IMR-90 (cell line): ENCODE data around the gene STAM2. TPM values are rescaled to one million over a fixed set of nuclear protein-coding genes. Genes with fewer than 3 reads are reported as not detected.

Experiments
- ATAC-seq: fragments of 200-7000 bp; cut with Tn5 transposase; 2 replicates; pipeline ENCODE4 v1.9.1; 2020; ENCODE audit warnings: low read depth, mild to moderate bottlenecking, moderate library complexity
- BruUV-seq: library from RNA; stranded (reverse); fragments of 400-500 nt; replicated peaks from 2 replicates; lab custom pipeline; 2021; lab: Mats Ljungman, UMichigan
- CTCF ChIA-PET: fragments of 300-600 bp; formaldehyde crosslinking; extraction: SDS; loops from one replicate; lab custom pipeline; 2021; ENCODE audit warnings: antibody characterized with exemption; lab: Yijun Ruan, JAX
- POLR2A ChIA-PET: fragments of 300-600 bp; sonication (Branson Sonifier 250); formaldehyde crosslinking; loops from one replicate; lab custom pipeline; 2022; ENCODE audit warnings: antibody characterized with exemption; ENCODE audit not compliant: unreplicated experiment; lab: Charles Lee
- DNase-seq: peaks from one replicate; pipeline ENCODE4 v3.0.0; 2013
- H2AFZ ChIP-seq: replicated peaks from 2 replicates; pipeline ENCODE3; 2013; ENCODE audit warnings: low read length, mild to moderate bottlenecking; ENCODE audit not compliant: poor library complexity
- H2AK5ac ChIP-seq: 2 replicates; pipeline ENCODE4 v1.6.1; 2013; ENCODE audit warnings: low read depth, low read length, inconsistent platforms
- H2AK9ac ChIP-seq: replicated peaks from 2 replicates; pipeline ENCODE3; 2013; ENCODE audit warnings: mild to moderate bottlenecking, low read depth, low read length, moderate library complexity; ENCODE audit not compliant: poor library complexity
- H2BK120ac ChIP-seq: 2 replicates; pipeline ENCODE4 v1.6.1; 2013; ENCODE audit warnings: low read depth, low read length, inconsistent platforms
- H2BK15ac ChIP-seq: 3 replicates; pipeline ENCODE4 v1.6.1; 2013; ENCODE audit warnings: low read depth, low read length, inconsistent platforms
- H2BK20ac ChIP-seq: 2 replicates; pipeline ENCODE4 v1.6.1; 2013; ENCODE audit warnings: low read depth, mild to moderate bottlenecking, inconsistent platforms, low read length, moderate library complexity
- H2BK5ac ChIP-seq: 2 replicates; pipeline ENCODE4 v1.6.1; 2013; ENCODE audit warnings: mild to moderate bottlenecking, low read depth, low read length, inconsistent platforms; ENCODE audit not compliant: poor library complexity, severe bottlenecking
- H3K14ac ChIP-seq: replicated peaks from 2 replicates; pipeline ENCODE4 v1.6.1; 2013; ENCODE audit warnings: low read depth, low read length, inconsistent platforms
- H3K18ac ChIP-seq: 2 replicates; pipeline ENCODE4 v1.6.1; 2013; ENCODE audit warnings: low read depth, low read length, control low read depth
- H3K23ac ChIP-seq: 2 replicates; pipeline ENCODE4 v1.6.1; 2013; ENCODE audit warnings: low read depth, low read length, inconsistent platforms
- H3K27ac ChIP-seq: 2 replicates; pipeline ENCODE4 v1.5.1; 2013; ENCODE audit warnings: mild to moderate bottlenecking, control low read depth, low read length; ENCODE audit not compliant: insufficient read depth
- H3K27me3 ChIP-seq: 2 replicates; pipeline ENCODE4 v1.6.1; 2013; ENCODE audit warnings: low read length; ENCODE audit not compliant: control insufficient read depth, insufficient read depth
- H3K36me3 ChIP-seq: 2 replicates; pipeline ENCODE4 v1.6.1; 2013; ENCODE audit warnings: low read length, mixed read lengths; ENCODE audit not compliant: control insufficient read depth, insufficient read depth
- H3K4ac ChIP-seq: 2 replicates; pipeline ENCODE4 v1.6.1; 2013; ENCODE audit warnings: low read depth, low read length, inconsistent platforms
- H3K4me1 ChIP-seq: 2 replicates; pipeline ENCODE4 v1.6.1; 2013; ENCODE audit warnings: low read length, mixed read lengths; ENCODE audit not compliant: control insufficient read depth, insufficient read depth
- H3K4me2 ChIP-seq: 2 replicates; pipeline ENCODE4 v1.6.1; 2013; ENCODE audit warnings: low read depth, mild to moderate bottlenecking, control low read depth, low read length, moderate library complexity
- H3K4me3 ChIP-seq: 2 replicates; pipeline ENCODE4 v1.5.1; 2013; ENCODE audit warnings: low read depth, mild to moderate bottlenecking, control low read depth, low read length, moderate library complexity; ENCODE audit not compliant: insufficient read depth
- H3K56ac ChIP-seq: 2 replicates; pipeline ENCODE4 v1.6.1; 2013; ENCODE audit warnings: low read length, inconsistent platforms; ENCODE audit not compliant: insufficient read depth; ENCODE audit errors: extremely low read depth
- H3K79me1 ChIP-seq, 2 experiments: 2 replicates each; pipeline ENCODE4 v1.6.1; 2013; ENCODE audit warnings: low read length in 2 of 2, inconsistent platforms in 1 of 2, low read depth in 1 of 2
- H3K9ac ChIP-seq: 2 replicates; pipeline ENCODE4 v1.6.1; 2013; ENCODE audit warnings: low read depth, low read length, control low read depth
- H3K9me1 ChIP-seq: 2 replicates; pipeline ENCODE4 v1.6.1; 2013; ENCODE audit warnings: low read length, inconsistent platforms; ENCODE audit not compliant: insufficient read depth
- H3K9me3 ChIP-seq: 2 replicates; pipeline ENCODE4 v1.6.1; 2013; ENCODE audit warnings: low read length; ENCODE audit not compliant: control insufficient read depth, insufficient read depth
- H4K20me1 ChIP-seq: 2 replicates; pipeline ENCODE4 v1.6.1; 2013; ENCODE audit warnings: low read length, inconsistent platforms; ENCODE audit not compliant: insufficient read depth
- H4K5ac ChIP-seq: 2 replicates; pipeline ENCODE4 v1.6.1; 2013; ENCODE audit warnings: mild to moderate bottlenecking, low read depth, low read length, control low read depth
- H4K8ac ChIP-seq, 2 experiments: 2 replicates each; pipeline ENCODE4 v1.6.1; 2013; ENCODE audit warnings: low read depth in 2 of 2, low read length in 2 of 2, control low read depth in 1 of 2, inconsistent platforms in 1 of 2
- H4K91ac ChIP-seq: 2 replicates; pipeline ENCODE4 v1.6.1; 2013; ENCODE audit warnings: low read depth, low read length, inconsistent platforms; ENCODE audit not compliant: insufficient read depth
- BHLHE40 ChIP-seq: fragments of 150-350 bp; IDR thresholded peaks from 2 replicates; pipeline ENCODE4 v1.6.1; 2016; ENCODE audit warnings: mild to moderate bottlenecking, low read depth, low read length
- CEBPB ChIP-seq: IDR thresholded peaks from 2 replicates; pipeline ENCODE4 v1.6.1; 2012; ENCODE audit warnings: low read depth, low read length, improper control_type of control experiment
- CHD1 ChIP-seq: IDR thresholded peaks from 2 replicates; pipeline ENCODE4 v1.6.1; 2012; ENCODE audit warnings: low read depth, low read length, improper control_type of control experiment
- FOS ChIP-seq: fragments of 150-350 bp; IDR thresholded peaks from 2 replicates; pipeline ENCODE4 v1.6.1; 2016; ENCODE audit warnings: low read depth, low read length
- MAFK ChIP-seq: IDR thresholded peaks from 2 replicates; pipeline ENCODE4 v1.6.1; 2012; ENCODE audit warnings: low read depth, low read length, improper control_type of control experiment
- MAZ ChIP-seq: IDR thresholded peaks from 2 replicates; pipeline ENCODE4 v1.6.1; 2012; ENCODE audit warnings: low read depth, mild to moderate bottlenecking, low read length, improper control_type of control experiment, moderate library complexity, borderline replicate concordance
- MXI1 ChIP-seq: IDR thresholded peaks from 2 replicates; pipeline ENCODE4 v1.6.1; 2012; ENCODE audit warnings: low read depth, mild to moderate bottlenecking, low read length, moderate library complexity, borderline replicate concordance
- NFE2L2 ChIP-seq: fragments of 150-350 bp; IDR thresholded peaks from 2 replicates; pipeline ENCODE4 v1.6.1; 2016; ENCODE audit warnings: low read depth, mild to moderate bottlenecking, low read length
- POLR2A ChIP-seq: IDR thresholded peaks from 2 replicates; pipeline ENCODE4 v1.6.1; 2012; ENCODE audit warnings: mild to moderate bottlenecking, low read depth, low read length
- RAD21 ChIP-seq: IDR thresholded peaks from 2 replicates; pipeline ENCODE4 v1.6.1; 2012; ENCODE audit warnings: low read length, improper control_type of control experiment
- RCOR1 ChIP-seq: IDR thresholded peaks from 2 replicates; pipeline ENCODE4 v1.6.1; 2012; ENCODE audit warnings: mild to moderate bottlenecking, low read length, improper control_type of control experiment; ENCODE audit not compliant: insufficient replicate concordance
- RFX5 ChIP-seq: IDR thresholded peaks from 2 replicates; pipeline ENCODE4 v1.8.0; 2012; ENCODE audit warnings: low read depth, mild to moderate bottlenecking, low read length, moderate library complexity
- SMC3 ChIP-seq: fragments of 150-350 bp; IDR thresholded peaks from 2 replicates; pipeline ENCODE4 v1.6.1; 2016; ENCODE audit warnings: low read depth, mild to moderate bottlenecking, antibody characterized with exemption, low read length, moderate library complexity
- WGBS, 2 experiments: methylation state at CpG; one replicate each; pipeline versions ENCODE4 v1.1.5 to v1.1.7; 2013; ENCODE audit warnings: missing lambda C conversion rate in 2 of 2; ENCODE audit not compliant: insufficient read length in 1 of 2; ENCODE audit errors: extremely low coverage in 2 of 2; 5-methylcytosine and 5-hydroxymethylcytosine counted together
- dilution Hi-C: fragments of 300-500 bp; cut with HindIII; formaldehyde crosslinking; loops from one replicate; pipeline ENCODE4 v1.14.3; 2018; ENCODE audit warnings: low sequenced_read_pairs; ENCODE audit not compliant: unreplicated experiment
- in situ Hi-C: fragments of 300-500 bp; cut with MboI; formaldehyde crosslinking; loops from 3 replicates; pipeline ENCODE4 v1.14.3; 2019; ENCODE audit warnings: low sequenced_read_pairs, inconsistent platforms, mixed read lengths
- intact Hi-C: fragments of 100-400 bp; cut with micrococcal nuclease; formaldehyde crosslinking; loops from 2 replicates; pipeline ENCODE4 v1.10.0; 2022
- polyA plus RNA-seq, 3 experiments: library from polyadenylated mRNA; depleted of rRNA; stranded (reverse); fragments of >200 nt; gene quantifications; 2 replicates each; pipeline ENCODE4 v1.2.3, GENCODE V29; 2012; ENCODE audit warnings: low replicate concordance in 1 of 3
- total RNA-seq: library from RNA; depleted of rRNA; stranded (reverse); fragments of >200 nt; gene quantifications from 2 replicates; pipeline ENCODE4 v1.2.3, GENCODE V29; 2012
- TF ChIP-seq, protein P1 (sequence below): fragments of 150-350 bp; IDR thresholded peaks from 2 replicates; pipeline ENCODE4 v1.6.1; 2016; ENCODE audit warnings: low read depth, mild to moderate bottlenecking, low read length, moderate library complexity, borderline replicate concordance
- TF ChIP-seq, protein P2 (sequence below): conservative IDR thresholded peaks from 2 replicates; pipeline ENCODE4 v1.5.1; 2012; ENCODE audit warnings: mild to moderate bottlenecking, low read depth, low read length, improper control_type of control experiment
- TF ChIP-seq, protein P3 (sequence below): fragments of 150-350 bp; IDR thresholded peaks from 2 replicates; pipeline ENCODE4 v1.6.1; 2017; ENCODE audit warnings: mild to moderate bottlenecking, antibody characterized with exemption, low read length, low read depth

Gene STAM2
- total and polyA plus RNA-seq, 2 of the 4 experiments (the other 2 are of a cell fraction), result 12.5 to 29.2 TPM

DNA sequence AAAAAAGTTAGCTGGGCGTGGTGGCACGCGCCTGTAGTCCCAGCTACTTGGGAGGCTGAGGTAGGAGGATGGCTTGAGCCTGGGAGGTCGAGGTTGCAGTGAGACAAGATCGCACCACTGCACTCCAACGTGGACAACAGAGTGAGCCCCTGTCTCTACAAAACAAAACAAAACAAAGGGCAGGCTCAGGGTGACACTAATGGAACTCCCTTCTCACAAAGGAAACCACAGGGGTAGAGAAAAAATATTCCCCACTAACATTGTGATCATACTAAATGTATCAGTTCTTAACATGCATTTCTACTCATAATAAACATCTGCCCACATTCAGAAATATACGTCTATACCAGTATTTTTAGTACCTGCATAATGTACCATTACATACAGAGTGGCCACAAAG, 21.1 kb downstream of the STAM2 start:
- no peak for TF ChIP-seq FOS
- TF ChIP-seq RAD21, result no peak
- TF ChIP-seq POLR2A, result no peak
- TF ChIP-seq MAFK, result no peak
- TF ChIP-seq BHLHE40, result no peak
- TF ChIP-seq MXI1, result no peak
- TF ChIP-seq, protein P1, sequence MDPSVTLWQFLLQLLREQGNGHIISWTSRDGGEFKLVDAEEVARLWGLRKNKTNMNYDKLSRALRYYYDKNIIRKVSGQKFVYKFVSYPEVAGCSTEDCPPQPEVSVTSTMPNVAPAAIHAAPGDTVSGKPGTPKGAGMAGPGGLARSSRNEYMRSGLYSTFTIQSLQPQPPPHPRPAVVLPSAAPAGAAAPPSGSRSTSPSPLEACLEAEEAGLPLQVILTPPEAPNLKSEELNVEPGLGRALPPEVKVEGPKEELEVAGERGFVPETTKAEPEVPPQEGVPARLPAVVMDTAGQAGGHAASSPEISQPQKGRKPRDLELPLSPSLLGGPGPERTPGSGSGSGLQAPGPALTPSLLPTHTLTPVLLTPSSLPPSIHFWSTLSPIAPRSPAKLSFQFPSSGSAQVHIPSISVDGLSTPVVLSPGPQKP, result no peak
- TF ChIP-seq RCOR1, result no peak
- no peak for TF ChIP-seq MAZ
- no peak for TF ChIP-seq RFX5
- TF ChIP-seq SMC3, result no peak
- no peak for TF ChIP-seq NFE2L2
- no peak for TF ChIP-seq CHD1
- TF ChIP-seq, protein P2, sequence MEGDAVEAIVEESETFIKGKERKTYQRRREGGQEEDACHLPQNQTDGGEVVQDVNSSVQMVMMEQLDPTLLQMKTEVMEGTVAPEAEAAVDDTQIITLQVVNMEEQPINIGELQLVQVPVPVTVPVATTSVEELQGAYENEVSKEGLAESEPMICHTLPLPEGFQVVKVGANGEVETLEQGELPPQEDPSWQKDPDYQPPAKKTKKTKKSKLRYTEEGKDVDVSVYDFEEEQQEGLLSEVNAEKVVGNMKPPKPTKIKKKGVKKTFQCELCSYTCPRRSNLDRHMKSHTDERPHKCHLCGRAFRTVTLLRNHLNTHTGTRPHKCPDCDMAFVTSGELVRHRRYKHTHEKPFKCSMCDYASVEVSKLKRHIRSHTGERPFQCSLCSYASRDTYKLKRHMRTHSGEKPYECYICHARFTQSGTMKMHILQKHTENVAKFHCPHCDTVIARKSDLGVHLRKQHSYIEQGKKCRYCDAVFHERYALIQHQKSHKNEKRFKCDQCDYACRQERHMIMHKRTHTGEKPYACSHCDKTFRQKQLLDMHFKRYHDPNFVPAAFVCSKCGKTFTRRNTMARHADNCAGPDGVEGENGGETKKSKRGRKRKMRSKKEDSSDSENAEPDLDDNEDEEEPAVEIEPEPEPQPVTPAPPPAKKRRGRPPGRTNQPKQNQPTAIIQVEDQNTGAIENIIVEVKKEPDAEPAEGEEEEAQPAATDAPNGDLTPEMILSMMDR, result no peak
- TF ChIP-seq, protein P3, sequence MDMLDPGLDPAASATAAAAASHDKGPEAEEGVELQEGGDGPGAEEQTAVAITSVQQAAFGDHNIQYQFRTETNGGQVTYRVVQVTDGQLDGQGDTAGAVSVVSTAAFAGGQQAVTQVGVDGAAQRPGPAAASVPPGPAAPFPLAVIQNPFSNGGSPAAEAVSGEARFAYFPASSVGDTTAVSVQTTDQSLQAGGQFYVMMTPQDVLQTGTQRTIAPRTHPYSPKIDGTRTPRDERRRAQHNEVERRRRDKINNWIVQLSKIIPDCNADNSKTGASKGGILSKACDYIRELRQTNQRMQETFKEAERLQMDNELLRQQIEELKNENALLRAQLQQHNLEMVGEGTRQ, result no peak
- TF ChIP-seq CEBPB, result no peak
- intact Hi-C loops, result no loop called here

More for the DNA sequence above, 21.1 kb downstream of the STAM2 start:
- Histone ChIP-seq H4K5ac (no peak overlapping the region), H3K4ac (no peak overlapping the region), H3K27me3 (no peaks in the 10 kb centered on the region), H2BK15ac (no peak overlapping the region), H3K79me1 (peaks cover 22 to 51% of the 10 kb centered on the region in 2 experiments), H3K9me3 (no peaks in the 10 kb centered on the region), H3K4me2 (no peak overlapping the region), H3K23ac (no peak overlapping the region), H2AK5ac (no peak overlapping the region), H2BK120ac (no peak overlapping the region), H3K9ac (no peak overlapping the region), H3K56ac (no peak overlapping the region), H3K18ac (no peak overlapping the region), H3K14ac (no peak overlapping the region), H4K20me1 (peaks cover 39% of the 10 kb centered on the region), H4K91ac (no peak overlapping the region), H3K4me3 (no peak overlapping the region), H3K27ac (no peak overlapping the region), H2AK9ac (no peak overlapping the region), H3K36me3 (peaks cover 4% of the 10 kb centered on the region; the same call in 1 of the 2 replicates), H2BK5ac (no peak overlapping the region), H2AFZ (no peak overlapping the region), H4K8ac (no peak overlapping the region), H3K4me1 (no peaks in the 10 kb centered on the region; the same call in 1 of the 2 replicates), H2BK20ac (no peak overlapping the region), H3K9me1 (peaks cover 6% of the 10 kb centered on the region)
- ATAC-seq (no peak), DNase-seq (no peak)
- no TSS peak for BruUV-seq
- ChIA-PET CTCF (interaction anchor here (0.6 to 1.4 kb wide), 2 partner anchors 9 to 1764 kb away, joined by 3 to 8 read pairs; no protein-coding TSS in a partner anchor), POLR2A (interaction anchor here (0.5 kb wide), 1 partner anchor 68 kb away, joined by 4 read pairs; no protein-coding TSS in a partner anchor)
- in situ Hi-C loops, result no loop called here
- WGBS, 2 experiments, result no CpG with 5 or more reads among the region's 7 CpGs
- dilution Hi-C loops, result no loop called here
